ENCODE data around the gene OR1E2.

Gene OR1E2

DNA sequence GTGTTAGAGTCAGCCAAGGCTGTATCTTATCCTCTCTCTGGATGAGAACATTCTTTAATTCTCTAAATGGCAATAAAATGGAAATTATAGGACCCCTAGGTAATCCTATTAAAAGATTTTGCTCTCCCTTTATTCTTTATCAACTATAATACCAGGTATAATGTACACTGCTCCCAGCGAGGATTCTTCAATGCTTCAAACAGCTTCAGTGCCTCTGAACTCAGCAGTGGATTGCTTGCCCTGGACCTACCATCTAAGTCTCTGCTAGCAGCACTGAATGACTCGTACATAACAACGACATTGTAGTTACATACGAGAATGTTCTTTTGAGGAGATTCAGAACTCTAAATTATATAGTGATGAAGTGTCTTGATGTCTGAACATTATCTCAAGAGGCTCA, 43.9 kb downstream of the OR1E2 start:
- DNase-seq = no peak

DNA sequence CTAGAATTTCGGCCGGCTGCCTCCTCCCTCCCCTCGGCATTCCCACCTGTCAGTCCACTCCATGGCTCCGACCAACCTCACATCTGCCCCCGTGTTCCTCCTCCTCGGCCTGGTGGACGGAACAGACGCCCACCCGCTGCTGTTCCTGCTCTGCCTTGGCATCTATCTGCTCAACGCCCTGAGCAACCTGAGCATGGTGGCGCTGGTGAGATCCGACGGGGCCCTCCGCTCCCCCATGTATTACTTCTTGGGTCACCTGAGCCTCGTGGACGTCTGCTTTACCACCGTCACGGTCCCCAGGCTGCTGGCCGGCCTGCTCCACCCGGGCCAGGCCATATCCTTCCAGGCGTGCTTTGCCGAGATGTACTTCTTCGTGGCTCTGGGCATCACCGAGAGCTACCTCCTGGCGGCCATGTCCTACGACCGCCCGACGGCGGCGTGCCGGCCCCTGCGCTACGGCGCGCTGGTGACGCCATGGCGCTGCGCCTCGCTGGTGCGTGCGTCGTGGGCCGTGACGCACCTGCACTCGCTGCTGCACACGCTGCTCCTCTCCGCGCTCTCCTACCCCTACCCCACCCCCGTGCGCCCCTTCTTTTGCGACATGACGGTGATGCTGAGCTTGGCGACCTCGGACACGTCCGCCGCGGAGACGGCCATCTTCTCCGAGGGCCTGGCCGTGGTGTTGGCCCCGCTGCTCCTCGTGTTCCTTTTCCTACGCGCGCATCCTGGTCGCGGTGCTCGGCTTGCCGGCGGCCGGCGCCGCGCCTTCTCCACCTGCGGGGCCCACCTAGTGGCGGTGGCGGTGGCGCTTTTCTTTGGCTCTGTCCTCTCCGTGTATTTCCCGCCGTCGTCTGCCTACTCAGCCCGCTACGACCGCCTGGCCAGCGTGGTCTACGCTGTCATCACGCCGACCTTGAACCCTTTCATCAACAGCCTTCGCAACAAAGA, 47.5 kb downstream of the OR1E2 start, which contains the start of gene OR3A2:
TSS of gene OR3A2 (minus strand) at position 440 of the 948 bp plus-strand sequence.
- DNase-seq = no peak

All from NCI-H1417 treated with DMSO at 0.1 percent for 48 hours (cell line).